ENCODE results near the gene PIGV.
"Not testable (repeated sequence)": the region's sequence is repeated elsewhere in the genome, so short reads cannot be mapped to it uniquely, and the experiment has no call there.

The PIGV gene

DNA sequence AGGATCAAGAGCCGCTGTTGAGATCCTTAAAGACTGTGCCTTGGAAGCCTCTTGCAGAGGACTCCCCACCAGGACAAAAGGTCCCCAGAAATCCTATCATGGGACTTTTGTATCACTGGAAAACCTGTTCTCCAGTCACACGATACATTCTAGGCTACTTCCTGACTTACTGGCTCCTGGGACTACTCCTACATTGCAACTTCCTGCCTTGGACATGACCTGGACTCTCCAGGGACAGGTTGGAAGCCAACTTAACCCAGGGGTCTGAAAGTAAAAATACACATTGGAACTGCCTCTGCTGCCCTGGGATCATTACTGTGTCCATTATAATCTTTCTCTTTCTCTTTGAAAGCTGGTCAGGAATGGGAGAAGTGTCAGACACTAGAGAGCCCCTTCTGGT lies 9.9 kb downstream of the PIGV start:
- DNase-seq, result no peak

DNA sequence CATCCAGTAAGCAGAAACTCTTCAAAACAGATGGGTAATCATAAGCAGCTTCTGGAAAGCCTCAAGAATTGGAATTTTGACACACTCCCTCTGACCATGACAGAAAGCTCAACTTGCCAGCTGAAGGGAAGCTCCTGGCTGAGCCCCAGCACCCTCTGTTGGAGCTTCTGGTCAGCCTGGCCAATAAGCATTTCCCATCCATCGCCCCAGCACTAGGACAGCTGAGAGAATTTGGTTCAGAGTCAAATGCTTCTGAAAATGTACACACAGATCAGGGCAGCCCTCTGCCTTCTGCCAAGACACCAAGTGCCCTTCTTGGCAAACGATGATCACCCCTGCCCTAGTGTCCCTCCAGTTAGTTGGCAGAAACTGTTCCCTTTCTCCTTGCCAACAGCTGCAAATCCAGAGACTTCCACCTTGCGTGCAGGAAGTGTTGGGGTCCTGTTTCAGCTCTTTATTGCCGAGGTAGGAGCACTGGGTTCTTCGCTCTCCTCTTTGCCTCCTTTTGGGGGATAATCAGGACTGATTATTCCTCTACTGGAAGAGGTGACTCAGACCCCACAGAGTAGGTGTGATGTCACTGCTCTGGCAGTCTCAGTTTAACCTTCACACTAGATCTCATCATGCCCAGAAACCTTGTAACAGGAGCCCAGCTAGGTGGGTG lies 11.9 kb downstream of the PIGV start:
- no peak for DNase-seq

DNA sequence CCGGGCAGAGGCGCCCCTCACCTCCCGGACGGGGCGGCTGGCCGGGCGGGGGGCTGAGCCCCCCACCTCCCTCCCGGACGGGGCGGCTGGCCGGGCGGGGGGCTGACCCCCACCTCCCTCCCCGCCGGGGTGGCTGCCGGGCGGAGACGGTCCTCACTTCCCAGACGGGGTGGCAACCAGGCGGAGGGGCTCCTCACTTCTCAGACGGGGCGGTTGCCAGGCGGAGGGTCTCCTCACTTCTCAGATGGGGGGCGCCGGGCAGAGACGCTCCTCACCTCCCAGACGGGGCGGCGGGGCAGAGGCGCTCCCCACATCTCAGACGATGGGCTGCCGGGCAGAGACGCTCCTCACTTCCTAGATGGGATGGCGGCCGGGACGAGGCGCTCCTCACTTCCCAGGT lies 16.2 kb downstream of the PIGV start:
- DNase-seq, result not testable (repeated sequence)

DNA sequence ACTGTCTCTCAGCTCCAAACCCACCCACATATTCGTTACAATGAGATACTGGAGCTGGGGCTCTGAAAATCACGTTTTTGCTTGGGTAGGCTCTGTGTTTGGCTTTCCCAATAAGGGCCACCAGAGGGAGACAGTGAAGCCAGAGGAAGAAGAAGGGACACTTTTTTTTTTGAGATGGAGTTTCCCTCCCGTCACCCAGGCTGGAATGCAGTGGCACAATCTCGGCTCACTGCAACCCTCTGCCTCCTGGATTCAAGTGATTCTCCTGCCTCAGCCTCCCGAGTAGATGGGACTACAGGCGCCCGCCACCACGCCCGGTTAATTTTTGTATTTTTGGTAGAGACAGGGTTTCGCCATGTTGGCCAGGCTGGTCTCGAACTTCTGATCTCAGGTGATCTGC lies 22.4 kb downstream of the PIGV start:
- peak; percentile 69 to 73 for DNase-seq

DNA sequence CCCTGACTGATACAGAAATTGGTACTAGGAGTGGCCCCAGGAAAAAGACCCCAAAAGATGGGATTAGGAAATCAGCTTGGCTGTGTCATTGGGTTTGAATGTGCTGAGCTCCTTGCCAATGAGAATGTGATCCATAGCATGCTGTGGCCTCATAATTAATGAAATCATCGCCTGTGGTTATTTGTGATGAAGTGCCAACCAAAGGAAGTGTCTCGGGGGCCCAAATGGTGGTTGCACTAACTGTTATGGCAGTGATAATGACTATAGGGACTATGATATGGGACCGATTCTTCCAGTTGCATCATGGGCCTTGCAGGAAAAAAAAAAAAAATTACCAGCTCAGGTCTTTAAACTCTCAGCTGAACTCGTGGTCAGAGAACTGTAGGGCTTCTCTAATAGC lies 23.3 kb downstream of the PIGV start:
- DNase-seq, result no peak

DNA sequence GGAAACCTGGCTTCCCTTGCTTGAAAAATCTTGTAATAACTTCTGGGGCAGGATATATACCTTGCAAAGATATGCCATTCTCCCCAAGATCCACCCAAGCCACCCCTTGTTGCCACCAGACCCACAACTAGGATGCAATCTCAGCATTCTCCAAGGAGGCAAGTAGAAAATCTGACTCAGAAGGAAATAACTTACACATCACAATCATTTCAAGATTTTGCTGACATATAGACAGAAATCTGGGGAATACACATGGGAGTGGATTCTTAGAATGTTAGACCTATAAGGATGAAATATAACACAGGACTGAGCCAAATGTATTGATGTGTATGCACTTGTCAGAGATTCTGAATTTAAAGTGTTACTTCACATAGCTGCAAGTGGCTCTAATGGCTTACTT lies 24.0 kb downstream of the PIGV start:
- DNase-seq, result no peak

DNA sequence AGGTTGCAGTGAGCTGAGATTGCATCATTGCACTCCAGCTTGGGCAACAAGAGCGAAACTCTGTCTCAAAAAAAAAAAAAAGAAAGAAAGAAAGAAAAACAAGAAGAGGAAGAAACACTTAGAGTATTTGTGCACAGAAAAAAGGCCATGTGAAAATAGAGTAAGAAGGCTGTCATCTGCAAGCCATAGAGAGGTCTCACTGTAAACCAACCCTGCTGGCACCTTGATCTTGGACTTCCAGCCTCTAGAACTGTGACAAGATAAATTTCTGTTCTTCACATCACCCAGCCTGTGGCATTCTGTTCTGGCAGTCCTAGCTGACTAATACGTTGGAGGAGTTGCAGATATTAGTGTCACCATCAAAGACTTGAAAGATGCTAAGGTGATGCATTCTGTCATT lies 26.6 kb downstream of the PIGV start:
- no peak for DNase-seq

DNA sequence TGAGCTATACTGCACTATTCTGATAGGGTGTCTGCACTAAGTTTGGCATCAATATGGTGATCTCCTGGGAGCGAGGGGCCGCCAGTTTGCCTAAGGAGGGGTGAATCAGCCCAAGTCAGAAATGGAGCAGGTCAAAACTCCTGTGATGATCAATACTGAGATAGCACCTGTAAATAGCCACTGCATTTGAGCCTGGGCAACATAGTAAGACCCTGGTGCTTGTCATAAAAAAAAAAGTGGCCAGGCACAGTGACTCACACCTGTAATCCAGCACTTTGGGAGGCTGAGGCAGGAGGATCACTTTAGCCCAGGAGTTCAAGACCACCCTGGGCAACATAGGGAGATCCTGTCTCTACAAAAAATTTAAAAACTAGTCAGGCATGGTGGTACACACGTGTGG lies 27.1 kb downstream of the PIGV start:
- DNase-seq, result no peak

DNA sequence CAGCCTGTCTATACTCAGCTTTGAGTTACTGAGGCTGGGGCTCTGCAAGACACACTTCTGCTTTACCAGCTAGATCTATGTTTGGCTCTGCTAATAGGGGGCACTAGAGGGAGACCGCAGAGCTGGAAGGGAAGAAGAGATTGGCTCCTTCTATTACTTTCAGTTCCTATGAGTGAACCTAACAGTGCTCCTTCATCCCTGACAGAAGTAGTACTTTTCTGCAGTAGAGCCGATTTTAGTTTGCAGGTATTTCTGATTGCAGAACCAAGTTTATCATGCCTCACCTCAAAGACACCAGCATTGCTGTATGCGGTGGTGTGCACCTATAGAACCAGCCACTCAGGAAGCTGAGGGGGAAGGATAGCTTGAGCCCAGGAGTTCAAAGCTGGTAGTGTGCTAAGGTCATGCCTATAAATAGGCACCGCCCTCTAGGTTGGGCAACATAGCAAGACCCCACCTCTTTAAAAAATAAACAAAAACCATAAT lies 33.1 kb downstream of the PIGV start:
- no peak for DNase-seq

DNA sequence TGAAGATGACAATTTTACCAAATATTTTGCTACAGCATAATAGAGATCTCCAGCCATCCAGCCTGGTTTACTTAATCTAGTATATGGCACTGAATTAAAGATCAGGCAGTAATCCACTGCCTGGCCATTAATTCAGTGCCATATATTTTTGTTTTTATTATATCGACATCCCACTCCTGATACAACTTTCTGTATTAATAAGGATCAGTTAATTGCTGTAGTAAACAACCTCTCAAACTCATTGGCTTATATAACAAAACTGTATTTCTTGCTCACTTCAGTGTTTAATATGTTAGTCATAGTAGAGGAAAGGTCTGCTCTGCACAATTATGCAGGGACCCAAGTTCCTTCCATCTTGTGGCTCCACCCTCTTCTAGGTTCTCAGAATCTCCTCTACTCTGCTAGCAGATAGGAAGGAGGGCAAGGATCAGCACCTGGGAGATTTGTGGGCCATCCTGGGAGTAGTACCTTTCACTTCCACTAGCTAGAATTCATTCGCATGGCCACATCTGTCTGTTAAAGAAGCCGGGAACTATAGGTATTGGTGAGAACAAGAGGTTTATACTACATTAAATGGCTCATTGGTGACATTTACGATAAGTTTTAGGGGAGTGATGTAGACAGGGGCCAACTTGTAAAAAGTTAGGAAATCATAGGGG lies 35.1 kb downstream of the PIGV start:
- DNase-seq, result no peak

DNA sequence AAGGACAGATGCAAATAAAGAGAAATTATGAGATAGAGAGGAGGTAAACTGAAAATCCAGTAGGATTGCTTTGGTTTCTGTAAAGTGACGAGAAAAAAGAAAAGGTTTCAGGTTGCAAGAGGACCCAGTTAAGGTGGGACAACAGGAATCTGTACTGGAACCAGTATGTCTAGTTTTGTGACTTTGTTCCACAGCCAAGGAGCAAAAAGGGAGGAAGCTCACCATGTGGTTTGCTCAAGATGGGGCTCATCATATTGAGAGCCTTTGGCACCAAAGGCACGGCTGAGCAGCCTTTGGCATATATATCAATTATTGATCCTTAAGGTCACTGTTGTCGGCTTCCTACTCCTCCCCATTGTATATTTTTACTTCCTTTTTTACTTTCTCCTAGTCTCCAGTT lies 37.0 kb downstream of the PIGV start:
- DNase-seq, result no peak

DNA sequence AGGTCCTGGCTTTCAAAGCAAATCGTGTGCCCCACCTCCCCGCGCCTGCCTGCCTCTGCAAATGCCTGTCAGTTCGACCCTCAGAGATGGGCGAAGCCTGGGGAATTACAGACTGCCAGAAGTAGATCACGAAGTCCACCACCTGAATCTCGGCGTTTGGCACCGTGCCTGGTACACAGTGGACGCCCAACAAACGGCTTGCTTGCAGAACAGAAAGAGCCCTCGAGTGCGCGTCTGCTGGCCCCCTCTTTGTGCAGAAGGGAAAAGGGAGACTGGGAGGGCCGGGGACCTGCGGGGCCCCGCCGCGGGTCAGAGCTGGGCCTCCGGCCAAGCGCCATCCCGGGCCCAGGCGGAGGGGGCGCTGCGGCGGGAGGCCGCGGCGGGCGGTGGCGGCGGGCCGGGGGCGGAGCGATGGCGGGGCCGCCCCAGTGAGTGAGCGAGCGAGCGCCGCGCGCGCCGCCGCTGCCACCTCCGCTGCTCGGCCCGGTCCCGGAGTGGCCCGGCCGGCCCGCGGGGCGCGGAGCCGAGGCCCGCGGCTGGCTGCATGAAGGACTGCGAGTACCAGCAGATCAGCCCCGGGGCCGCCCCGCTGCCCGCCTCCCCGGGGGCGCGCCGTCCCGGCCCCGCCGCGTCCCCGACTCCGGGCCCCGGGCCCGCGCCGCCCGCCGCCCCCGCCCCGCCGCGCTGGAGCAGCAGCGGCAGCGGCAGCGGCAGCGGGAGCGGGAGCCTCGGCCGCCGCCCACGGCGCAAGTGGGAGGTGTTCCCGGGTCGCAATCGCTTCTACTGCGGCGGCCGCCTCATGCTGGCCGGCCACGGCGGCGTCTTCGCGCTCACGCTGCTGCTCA lies 38.7 kb downstream of the PIGV start, which contains the start of gene ZDHHC18:
Gene ZDHHC18 (plus strand): TSS at position 428 of the 845 bp plus-strand sequence. CDS start 117 bp downstream, at position 545.
- peak; percentile 62 to 80 for DNase-seq

DNA sequence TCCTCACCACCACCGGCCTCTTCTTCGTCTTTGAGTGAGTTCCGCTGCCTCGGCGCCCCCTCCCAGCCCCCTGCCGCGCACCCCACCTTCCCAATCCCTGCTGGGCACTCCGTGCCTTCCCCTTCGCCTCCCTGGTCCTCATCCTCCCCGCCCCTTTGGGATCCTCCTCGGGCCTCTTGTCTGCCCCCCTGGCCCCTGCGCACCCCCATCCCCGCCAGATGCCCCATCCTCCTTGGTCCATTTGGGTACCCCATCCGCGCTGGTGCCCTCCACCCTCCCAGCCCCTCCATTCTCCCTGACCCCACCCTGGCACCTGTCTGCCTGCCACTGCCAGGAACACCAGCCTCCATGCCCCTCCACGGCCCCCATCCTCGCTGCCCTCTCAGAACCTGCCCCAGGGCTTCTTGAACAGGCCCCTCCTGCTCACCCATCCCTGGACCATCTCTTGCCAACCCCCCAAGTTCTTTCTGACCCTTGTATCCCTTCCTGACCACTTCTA lies 39.4 kb downstream of the PIGV start:
- DNase-seq, result no peak

DNA sequence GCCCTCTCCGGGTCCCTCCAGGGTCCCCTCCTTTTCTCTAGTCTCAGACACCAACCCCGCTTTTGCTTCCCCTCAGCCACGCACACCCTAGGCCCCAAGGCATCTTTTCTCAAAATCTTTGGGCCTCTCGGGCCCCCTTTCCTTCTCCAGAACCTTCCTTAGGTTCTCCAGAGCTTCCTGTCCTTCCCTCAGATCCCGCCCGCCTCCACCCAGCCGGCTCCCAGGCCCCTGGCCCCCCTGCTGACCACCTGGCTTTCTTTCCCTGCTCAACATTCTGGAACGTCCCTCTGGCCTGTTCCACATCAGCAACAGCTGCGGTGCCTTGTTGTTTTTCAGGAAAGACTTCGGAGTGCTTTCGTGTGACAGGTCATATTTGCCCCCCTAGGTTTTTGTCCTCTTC lies 39.9 kb downstream of the PIGV start:
- no peak for DNase-seq

DNA sequence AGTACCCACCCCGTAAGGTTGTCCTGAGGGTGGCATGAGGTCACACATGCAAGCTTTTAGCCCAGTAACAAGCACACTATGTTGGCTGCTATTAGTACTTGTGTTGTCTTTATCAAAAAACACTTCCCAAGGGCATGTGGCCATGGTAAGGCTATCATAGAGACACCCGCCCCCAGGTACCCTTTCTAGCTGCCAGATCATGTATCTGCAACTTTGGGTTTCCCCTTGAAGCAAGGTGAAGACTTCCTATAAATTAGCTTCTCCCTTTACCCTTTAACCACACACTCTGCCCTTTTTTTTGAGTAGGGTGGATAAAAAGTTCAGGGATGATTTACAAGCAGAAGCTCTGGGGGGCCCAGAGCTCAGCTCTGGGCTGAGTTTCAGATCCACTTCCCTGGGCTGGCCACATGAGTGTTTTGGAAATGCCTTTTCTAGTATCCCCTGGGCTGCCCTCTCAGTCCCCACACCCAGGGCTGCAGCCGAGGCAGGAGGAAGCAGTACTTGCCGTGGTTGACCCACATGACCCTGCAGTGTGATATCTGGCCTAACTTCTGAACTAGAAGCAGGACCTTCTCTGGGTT lies 40.8 kb downstream of the PIGV start:
- DNase-seq, result no peak

DNA sequence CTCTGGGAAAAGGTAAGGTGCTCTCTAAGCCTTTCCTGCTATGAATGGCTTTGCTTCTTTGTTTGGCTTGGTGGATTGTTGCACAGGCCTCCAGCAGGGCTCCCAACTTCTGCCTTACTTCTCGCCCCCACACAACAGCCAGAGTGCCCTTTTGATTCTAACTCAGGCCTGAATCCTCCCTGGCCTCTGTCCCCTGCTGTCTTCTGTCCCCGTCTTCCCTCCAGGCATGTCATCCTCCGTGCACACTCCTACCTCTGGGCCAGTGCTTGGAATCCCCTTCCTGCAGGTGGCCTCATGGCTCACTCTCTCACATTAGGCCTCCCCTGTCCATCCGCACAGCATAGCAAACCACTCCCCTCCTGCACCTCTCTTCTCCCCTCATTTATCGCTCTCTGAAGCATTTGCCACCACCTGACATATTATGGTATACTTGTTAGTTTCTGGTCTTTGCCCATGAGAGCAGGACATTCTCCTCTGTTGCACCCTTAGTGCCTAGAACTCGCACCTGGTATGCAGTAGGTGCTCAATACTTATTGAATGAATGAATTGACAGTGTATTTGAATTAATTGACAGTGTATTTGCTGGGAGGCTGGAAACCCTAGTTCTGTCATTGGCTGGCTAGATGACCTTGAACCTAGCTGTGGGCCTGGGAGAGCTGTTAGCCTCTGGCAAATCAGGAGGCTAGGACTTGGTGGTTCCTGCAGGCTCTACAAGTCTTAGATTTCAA lies 41.6 kb downstream of the PIGV start:
- DNase-seq, result no peak

DNA sequence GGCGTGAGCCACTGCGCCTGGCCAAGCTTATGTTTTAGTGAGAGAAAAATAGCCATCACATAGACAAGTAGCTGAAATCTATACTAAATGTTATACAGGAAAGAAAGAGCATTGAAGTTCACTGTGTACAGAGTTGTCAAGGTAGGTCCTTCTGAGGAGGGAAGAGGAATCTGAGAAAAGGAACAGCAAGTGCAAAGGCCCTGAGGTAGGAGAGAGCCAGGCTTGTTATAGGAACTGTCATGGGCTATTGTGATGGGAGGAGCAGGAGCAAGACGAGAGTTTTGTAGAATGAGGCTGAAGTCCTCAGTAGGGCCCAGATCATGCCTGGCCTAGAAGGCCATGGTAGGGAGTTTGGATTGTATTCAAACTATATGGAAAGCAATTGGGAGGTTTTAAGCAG lies 43.3 kb downstream of the PIGV start:
- DNase-seq, result no peak

DNA sequence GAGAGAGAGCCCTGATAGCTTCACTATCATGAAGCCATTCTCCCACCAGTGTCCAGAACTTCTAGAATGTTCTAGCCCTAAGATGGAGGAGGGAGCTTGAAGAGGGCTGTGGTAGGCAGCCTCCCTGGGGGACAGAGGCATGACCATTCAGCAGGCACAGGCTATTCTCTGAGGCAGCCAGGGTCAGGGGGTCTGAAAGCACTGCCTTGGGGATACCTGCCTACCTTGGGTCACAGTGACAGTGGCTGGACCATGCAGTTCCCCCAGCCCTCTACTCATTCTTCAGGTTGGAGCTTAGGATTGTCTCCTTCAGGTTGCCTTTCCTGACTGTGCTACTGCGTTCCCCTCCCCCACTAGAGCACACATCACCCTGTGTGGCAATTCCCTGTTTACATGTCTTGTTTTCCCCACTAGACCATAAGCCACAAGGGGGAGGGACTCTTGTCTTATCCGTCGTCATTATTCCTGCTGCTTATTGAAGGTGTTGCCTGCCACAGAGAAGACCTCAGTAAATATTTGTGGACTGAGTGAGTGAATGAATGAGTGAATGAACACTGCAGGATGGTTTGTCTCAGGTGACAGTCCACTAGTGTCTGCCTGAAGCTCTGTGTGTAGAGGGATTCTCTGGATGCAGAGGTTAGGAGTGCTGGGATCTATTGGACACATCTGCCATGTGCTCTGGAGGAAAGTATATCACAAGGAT lies 43.9 kb downstream of the PIGV start:
- DNase-seq, result no peak

DNA sequence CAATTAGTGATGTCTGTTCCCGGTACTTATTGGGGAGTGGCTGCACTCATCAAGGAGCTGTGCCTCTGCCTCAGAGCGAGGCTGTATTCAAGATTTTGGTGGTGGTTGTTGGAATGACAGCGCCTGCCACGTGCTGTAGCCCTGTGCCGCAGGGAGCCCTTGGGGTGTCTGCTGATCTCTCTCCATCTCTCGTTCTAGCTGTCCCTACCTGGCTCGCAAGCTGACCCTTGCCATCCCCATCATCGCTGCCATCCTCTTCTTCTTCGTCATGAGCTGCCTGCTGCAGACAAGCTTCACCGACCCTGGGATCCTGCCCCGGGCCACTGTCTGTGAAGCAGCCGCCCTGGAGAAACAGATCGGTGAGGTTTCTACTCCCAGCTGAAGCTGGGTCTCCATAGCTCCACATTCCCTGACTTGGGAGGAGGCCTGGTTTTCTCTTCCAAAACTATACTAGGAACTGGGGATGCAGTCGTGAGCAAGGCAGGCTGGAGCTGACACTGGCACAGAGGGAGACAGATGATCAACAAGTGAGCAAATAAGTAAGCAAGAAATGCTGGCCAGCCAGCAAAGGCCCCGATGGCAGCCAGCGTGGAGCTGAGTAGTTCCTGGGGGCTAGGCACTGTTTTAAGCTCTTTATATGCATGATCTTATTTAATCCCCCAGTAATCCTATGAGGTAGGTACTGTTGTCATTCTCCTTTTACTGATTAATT lies 44.7 kb downstream of the PIGV start:
- DNase-seq, result no peak

DNA sequence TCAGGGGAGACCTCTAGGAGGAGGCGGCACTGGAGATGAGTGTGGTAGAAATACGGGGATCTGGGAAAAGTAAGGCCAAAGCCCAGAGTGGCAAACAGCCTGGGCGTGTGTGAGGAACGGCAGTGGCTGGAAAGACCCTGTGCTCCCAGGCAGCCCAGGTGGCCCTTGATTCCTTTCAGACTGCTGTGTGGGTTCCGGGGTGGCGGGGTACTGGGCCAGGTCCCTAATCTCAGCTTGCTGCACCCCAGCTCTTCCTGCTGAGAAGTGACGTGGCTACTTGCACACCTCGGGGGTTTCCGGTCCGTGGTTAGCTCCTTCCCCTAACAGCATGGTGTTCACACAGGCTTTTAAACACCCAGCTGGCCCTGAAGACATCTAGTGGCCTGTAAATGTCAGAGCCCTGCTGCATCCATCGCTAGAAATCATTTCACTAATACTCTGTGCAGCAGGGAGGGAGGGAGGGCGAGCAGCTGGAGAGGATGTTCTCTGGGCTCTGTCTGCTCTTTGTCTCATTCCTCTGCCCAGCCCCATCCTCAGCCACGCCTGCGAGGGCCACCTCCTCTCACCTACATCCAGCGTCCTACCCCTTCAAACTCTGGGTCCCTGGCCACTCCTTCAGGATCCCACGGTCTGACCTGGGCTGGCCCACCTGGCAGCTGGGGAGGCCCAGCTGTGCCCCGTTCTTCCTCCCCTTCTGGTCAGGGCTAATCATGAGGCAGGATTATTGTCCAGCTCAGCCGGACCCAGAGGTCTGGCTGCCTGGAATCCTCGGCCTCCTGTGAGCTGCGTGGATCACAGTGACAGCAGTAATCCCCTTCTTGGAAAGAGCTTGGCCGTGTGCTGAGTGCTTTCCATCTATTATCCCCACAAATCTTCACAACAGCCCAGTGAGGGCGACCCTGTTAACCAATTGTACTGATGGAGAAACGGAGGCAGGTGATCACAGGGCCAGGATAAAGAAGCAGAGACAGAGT lies 46.0 kb downstream of the PIGV start:
- peak; percentile 64 to 65 for DNase-seq

Data from stimulated activated CD4-positive, alpha-beta T cell treated with anti-CD3 and anti-CD28 coated beads, Interleukin-2, amount 100 ng/mL, for 48 hours (primary cell).